ENCODE data around the gene TEDC1.

Gene TEDC1

GRCh38 chr14:105496831-105497591 lies 6.0 kb downstream of the TEDC1 start:
- no peak for DNase-seq (ENCODE audit: low read depth in 2 of 2)

GRCh38 chr14:105497671-105498429 lies 6.8 kb downstream of the TEDC1 start:
- DNase-seq (ENCODE audit: low read depth in 2 of 2), result no peak

- DNase-seq (ENCODE audit: low read depth in 2 of 2), result no peak
These were observed 7.6 kb downstream of the TEDC1 start for GRCh38 chr14:105498430-105499255.

- no peak for DNase-seq (ENCODE audit: low read depth in 2 of 2)
These were observed 8.4 kb downstream of the TEDC1 start for GRCh38 chr14:105499256-105500035.

GRCh38 chr14:105500036-105500725 lies 9.1 kb downstream of the TEDC1 start:
- DNase-seq (ENCODE audit: low read depth in 2 of 2), result no peak

- DNase-seq (ENCODE audit: low read depth in 2 of 2), result no peak
These were observed 9.7 kb downstream of the TEDC1 start for GRCh38 chr14:105500726-105501101.

GRCh38 chr14:105501504-105502291 lies 10.7 kb downstream of the TEDC1 start:
- no peak for DNase-seq (ENCODE audit: low read depth in 2 of 2)

- DNase-seq (ENCODE audit: low read depth in 2 of 2), result no peak
These were observed 11.6 kb downstream of the TEDC1 start for GRCh38 chr14:105502446-105503295.

GRCh38 chr14:105503296-105503640 lies 12.2 kb downstream of the TEDC1 start:
- DNase-seq (ENCODE audit: low read depth in 2 of 2), result no peak

- DNase-seq (ENCODE audit: low read depth in 2 of 2), result no peak
These were observed 13.1 kb downstream of the TEDC1 start for GRCh38 chr14:105503935-105504692.

GRCh38 chr14:105505101-105505500 lies 14.1 kb downstream of the TEDC1 start:
- DNase-seq (ENCODE audit: low read depth in 2 of 2), result no peak

- DNase-seq (ENCODE audit: low read depth in 2 of 2), result no peak
These were observed 16.2 kb downstream of the TEDC1 start for GRCh38 chr14:105507247-105507646.

GRCh38 chr14:105508069-105508468 lies 17.0 kb downstream of the TEDC1 start:
- no peak for DNase-seq (ENCODE audit: low read depth in 2 of 2)

GRCh38 chr14:105508601-105509000 lies 17.6 kb downstream of the TEDC1 start:
- no peak for DNase-seq (ENCODE audit: low read depth in 2 of 2)

- no peak for DNase-seq (ENCODE audit: low read depth in 2 of 2)
These were observed 26.1 kb downstream of the TEDC1 start for GRCh38 chr14:105517096-105517495.

GRCh38 chr14:105519946-105520698 lies 29.1 kb downstream of the TEDC1 start:
- DNase-seq (ENCODE audit: low read depth in 2 of 2), result no peak

- DNase-seq (ENCODE audit: low read depth in 2 of 2), result no peak
These were observed 34.3 kb downstream of the TEDC1 start for GRCh38 chr14:105525326-105525725.
